Stomach (tissue), 19 donors: ENCODE measurements around the gene TSPYL2. TPM values are rescaled to one million over a fixed set of nuclear protein-coding genes. Genes with fewer than 3 reads are reported as not detected.

Source experiments
- DNase-seq, 2 donors: peaks; one replicate each; pipeline versions ENCODE4 v3.0.0 to v3.0.0-alpha.2; 2013 to 2019
- H3K27ac ChIP-seq, 5 donors: fragments of 200-600 bp in 4 of 5; sonication (generic) in 4 of 5; one replicate each; pipeline ENCODE4 v1.5.1; 2013 to 2019; ENCODE audit warnings: mild to moderate bottlenecking in 1 of 5, moderate library complexity in 1 of 5
- H3K27me3 ChIP-seq, 3 donors: fragments of 200-600 bp; sonication (generic); one replicate each; pipeline ENCODE4 v1.5.1; 2017 to 2019; ENCODE audit warnings: mixed run types in 1 of 3
- H3K36me3 ChIP-seq, 4 donors: fragments of 200-600 bp; sonication (generic); 1 replicate in 3 of 4; 2 replicates in 1 of 4; pipeline ENCODE4 v1.5.1; 2016 to 2019
- H3K4me1 ChIP-seq, 4 donors: fragments of 200-600 bp; sonication (generic); one replicate each; pipeline ENCODE4 v1.5.1; 2016 to 2019
- H3K4me3 ChIP-seq, 4 donors: fragments of 200-600 bp; sonication (generic) in 3 of 4; one replicate each; pipeline ENCODE4 v1.5.1; 2016 to 2019; ENCODE audit warnings: mild to moderate bottlenecking in 1 of 4
- H3K9me3 ChIP-seq, 4 donors: fragments of 200-600 bp; sonication (generic); one replicate each; pipeline ENCODE4 v1.5.1; 2016 to 2019
- CTCF ChIP-seq, 7 experiments: fragments of 450-650 bp in 4 of 7; fragments of 200-600 bp in 3 of 7; sonication (generic) in 3 of 7; IDR thresholded peaks; one replicate each; pipeline ENCODE4 v1.5.1; 2016 to 2019; ENCODE audit warnings: antibody characterized with exemption in 7 of 7, control low read depth in 2 of 7, mild to moderate bottlenecking in 1 of 7
- EP300 ChIP-seq: sonication (generic); formaldehyde crosslinking; IDR thresholded peaks from one replicate; pipeline ENCODE4 v1.6.1; 2017; ENCODE audit warnings: antibody characterized with exemption
- POLR2A ChIP-seq, 4 donors: fragments of 450-650 bp; IDR thresholded peaks; one replicate each; pipeline ENCODE4 v1.6.1; 2016; ENCODE audit warnings: antibody characterized with exemption in 4 of 4, control low read depth in 2 of 4, mild to moderate bottlenecking in 1 of 4, moderate library complexity in 1 of 4
- POLR2AphosphoS5 ChIP-seq, 3 donors: sonication (generic); formaldehyde crosslinking; IDR thresholded peaks; one replicate each; pipeline ENCODE4 v1.6.1; 2016; ENCODE audit warnings: antibody characterized with exemption in 3 of 3
- WGBS, 5 donors: extraction: QIAGEN DNeasy Blood & Tissue Kit in 3 of 5; methylation state at CpG; one replicate each; pipeline versions ENCODE4 v1.1.5 to v1.1.7; 2013 to 2018; 5-methylcytosine and 5-hydroxymethylcytosine counted together
- intact Hi-C: fragments of 100-400 bp; cut with DNase I; formaldehyde crosslinking; loops from one replicate; pipeline ENCODE4 v1.15.1; 2023; ENCODE audit warnings: low total_unique reads
- long read RNA-seq, 10 donors: transcript quantifications; one replicate each; lab custom pipeline, GENCODE V29; 2026
- polyA plus RNA-seq, 3 donors: library from polyadenylated mRNA; stranded (reverse); fragments of 200-250 nt; gene quantifications; one replicate each; pipeline ENCODE4 v1.2.3, GENCODE V29; 2013
- total RNA-seq, 5 donors: library from RNA; depleted of rRNA; stranded (reverse); fragments of >200 nt; gene quantifications; one replicate each; pipeline versions ENCODE4 v1.1.0 to v1.2.3, GENCODE V29; 2014 to 2016
- donor health status: healthy with polysubstance abuse.
- donor health status: Bipolar disorder and iron deficiency.
- donor health status: healthy.

Gene TSPYL2
- total RNA-seq = 100 to 1,000 TPM in 1 of 5 donors, 10 to 100 TPM in 4; 19.9 to 105 (median 48.7) TPM
- 10 to 100 TPM; 22.1 to 50.6 (median 34.2) TPM for polyA plus RNA-seq
- long read RNA-seq, donor 1, full-length matches to known transcripts = 3 of 3 reads
- long read RNA-seq, donor 1, partial matches to known transcripts = 0 of 3 reads
- long read RNA-seq, donor 1, other reads (novel, unspliced or antisense) = 0 of 3 reads
- long read RNA-seq, donor 2, full-length matches to known transcripts = 6 of 6 reads
- long read RNA-seq, donor 2, partial matches to known transcripts = 0 of 6 reads
- long read RNA-seq, donor 2, other reads (novel, unspliced or antisense) = 0 of 6 reads
- long read RNA-seq, donor 3, full-length matches to known transcripts = 1 of 1 reads
- long read RNA-seq, donor 3, partial matches to known transcripts = 0 of 1 reads
- long read RNA-seq, donor 3, other reads (novel, unspliced or antisense) = 0 of 1 reads
- long read RNA-seq, donor 4 = 0 reads
- long read RNA-seq, donor 5, full-length matches to known transcripts = 4 of 4 reads
- long read RNA-seq, donor 5, partial matches to known transcripts = 0 of 4 reads
- long read RNA-seq, donor 5, other reads (novel, unspliced or antisense) = 0 of 4 reads
- long read RNA-seq, donor 6, full-length matches to known transcripts = 9 of 32 reads
- long read RNA-seq, donor 6, partial matches to known transcripts = 18 of 32 reads
- long read RNA-seq, donor 6, other reads (novel, unspliced or antisense) = 5 of 32 reads
- long read RNA-seq, donor 7, full-length matches to known transcripts = 5 of 11 reads
- long read RNA-seq, donor 7, partial matches to known transcripts = 6 of 11 reads
- long read RNA-seq, donor 7, other reads (novel, unspliced or antisense) = 0 of 11 reads
- long read RNA-seq, donor 8, full-length matches to known transcripts = 2 of 2 reads
- long read RNA-seq, donor 8, partial matches to known transcripts = 0 of 2 reads
- long read RNA-seq, donor 8, other reads (novel, unspliced or antisense) = 0 of 2 reads
- long read RNA-seq, donor 9, partial matches to known transcripts = 0 of 1 reads
- long read RNA-seq, donor 9, other reads (novel, unspliced or antisense) = 0 of 1 reads
- long read RNA-seq, donor 10 = 0 reads

- peaks cover 0 to 38% (median 24%) of the 10 kb centered on the region in 4 donors for H3K4me1 ChIP-seq
- TF ChIP-seq POLR2A (IDR thresholded peaks at IDR 0.05) (peak in 2 of 4 donors; percentile 93 to 94), EP300 (no peak), POLR2AphosphoS5 (IDR thresholded peaks at IDR 0.05) (peak; percentile 99 to 100 (median 99)), CTCF (IDR thresholded peaks at IDR 0.05) (no peak)
- intact Hi-C loops = no loop called here
- peak within 1 kb of the TSS; percentile 65 to 72 (median 70) for H3K4me3 ChIP-seq
- 0 to 49% (median 1%) methylated on average over 12 to 78 of the region's 86 CpGs for WGBS, 5 donors
- H3K9me3 ChIP-seq = no peaks in the 10 kb centered on the region
- peaks cover 0 to 6% (median 0%) of the 10 kb centered on the region in 3 donors for H3K27me3 ChIP-seq
- peaks cover 0 to 28% (median 20%) of the 10 kb centered on the region in 4 donors for H3K36me3 ChIP-seq
- peak; percentile 94 to 98 for DNase-seq
- H3K27ac ChIP-seq = peak within 1 kb of the TSS; percentile 85 to 93 (median 91)
These were observed at the start of gene TSPYL2 for GRCh38 chrX:53081925-53082772. TSPYL2 (plus strand) TSS chrX:53082367; CDS start chrX:53082499, 132 bp downstream.

GRCh38 chrX:53036149-53036548 lies 46.0 kb upstream of the TSPYL2 start:
- Histone ChIP-seq H3K4me3 (no peak overlapping the region), H3K27me3 (peaks cover 0 to 35% (median 0%) of the 10 kb centered on the region in 3 donors)

GRCh38 chrX:53039236-53039635 lies 42.9 kb upstream of the TSPYL2 start:
- H3K4me3 ChIP-seq = no peak overlapping the region
- H3K27me3 ChIP-seq = peaks cover 0 to 36% (median 0%) of the 10 kb centered on the region in 3 donors
- TF ChIP-seq POLR2A (IDR thresholded peaks at IDR 0.05) (no peak), POLR2AphosphoS5 (IDR thresholded peaks at IDR 0.05) (no peak), EP300 (no peak), CTCF (IDR thresholded peaks at IDR 0.05) (no peak)
- intact Hi-C loops = no loop called here
- no peaks in the 10 kb centered on the region for H3K9me3 ChIP-seq
- WGBS, 5 donors = 53 to 68% (median 56%) methylated on average over 4 of the region's 4 CpGs
- H3K36me3 ChIP-seq = no peaks in the 10 kb centered on the region
- no peak overlapping the region for H3K27ac ChIP-seq
- DNase-seq = no peak
- no peaks in the 10 kb centered on the region for H3K4me1 ChIP-seq

More at GRCh38 chrX:53036149-53036548, 46.0 kb upstream of the TSPYL2 start:
- no peak for DNase-seq
- TF ChIP-seq POLR2AphosphoS5 (IDR thresholded peaks at IDR 0.05) (no peak), POLR2A (IDR thresholded peaks at IDR 0.05) (no peak), EP300 (no peak), CTCF (IDR thresholded peaks at IDR 0.05) (no peak)
- intact Hi-C loops = no loop called here
- H3K27ac ChIP-seq = no peak overlapping the region
- H3K9me3 ChIP-seq = no peaks in the 10 kb centered on the region
- H3K36me3 ChIP-seq = no peaks in the 10 kb centered on the region
- H3K4me1 ChIP-seq = no peaks in the 10 kb centered on the region
- 57 to 73% (median 62%) methylated on average over 5 of the region's 5 CpGs for WGBS, 5 donors
